ENCODE measurements around the gene TTBK1.
"Not testable (repeated sequence)": the region's sequence is repeated elsewhere in the genome, so short reads cannot be mapped to it uniquely, and the experiment has no call there.

TTBK1 gene

GRCh38 chr6:43302126-43302525, 58.8 kb downstream of the TTBK1 start:
- Histone ChIP-seq H3K4me2 (no peak overlapping the region), H3K27ac (no peak overlapping the region), H4K20me1 (no peaks in the 10 kb centered on the region), H3K27me3 (no peaks in the 10 kb centered on the region), H3K4me3 (no peak overlapping the region), H3K9ac (no peak overlapping the region), H3K36me3 (no peaks in the 10 kb centered on the region), H3K9me3 (no peaks in the 10 kb centered on the region), H3K4me1 (no peaks in the 10 kb centered on the region)
- no peak for TF ChIP-seq Cebpa-rat (IDR thresholded peaks at IDR 0.05)

- H3K4me2 ChIP-seq, H3K4me1 ChIP-seq, H3K9ac ChIP-seq, H4K20me1 ChIP-seq, H3K27ac ChIP-seq, H3K4me3 ChIP-seq, H3K9me3 ChIP-seq, H3K27me3 ChIP-seq, H3K36me3 ChIP-seq: not testable (repeated sequence)
Measured at GRCh38 chr6:43303006-43303405, 59.7 kb downstream of the TTBK1 start.

GRCh38 chr6:43303751-43304331, 60.6 kb downstream of the TTBK1 start:
- TF ChIP-seq Cebpa-rat (IDR thresholded peaks at IDR 0.05): no peak
- Histone ChIP-seq H3K27ac (no peak overlapping the region), H3K4me2 (no peak overlapping the region), H3K9ac (no peak overlapping the region), H4K20me1 (peaks cover 12% of the 10 kb centered on the region; the same call in 1 of the 2 replicates), H3K36me3 (no peaks in the 10 kb centered on the region), H3K9me3 (no peaks in the 10 kb centered on the region), H3K27me3 (no peaks in the 10 kb centered on the region), H3K4me3 (no peak overlapping the region), H3K4me1 (peaks cover 17% of the 10 kb centered on the region)

- Histone ChIP-seq H3K9me3 (no peaks in the 10 kb centered on the region), H3K36me3 (no peaks in the 10 kb centered on the region), H3K9ac (no peak overlapping the region), H3K4me2 (no peak overlapping the region), H3K4me3 (no peak overlapping the region), H3K4me1 (peaks cover 22% of the 10 kb centered on the region), H4K20me1 (peaks cover 12% of the 10 kb centered on the region; the same call in 1 of the 2 replicates), H3K27ac (no peak overlapping the region), H3K27me3 (no peaks in the 10 kb centered on the region)
- no peak for TF ChIP-seq Cebpa-rat (IDR thresholded peaks at IDR 0.05)
Measured at GRCh38 chr6:43304361-43304760, 61.1 kb downstream of the TTBK1 start.

- Histone ChIP-seq H3K27ac (no peak overlapping the region), H3K4me2 (no peak overlapping the region), H3K36me3 (no peaks in the 10 kb centered on the region), H3K4me3 (no peak overlapping the region), H3K9me3 (no peaks in the 10 kb centered on the region), H3K4me1 (peaks cover 24% of the 10 kb centered on the region), H3K27me3 (no peaks in the 10 kb centered on the region), H3K9ac (no peak overlapping the region), H4K20me1 (peaks cover 12% of the 10 kb centered on the region; the same call in 1 of the 2 replicates)
- TF ChIP-seq Cebpa-rat (IDR thresholded peaks at IDR 0.05): no peak
Measured at GRCh38 chr6:43304882-43305281, 61.6 kb downstream of the TTBK1 start.

- Histone ChIP-seq H3K9ac (no peak overlapping the region), H3K9me3 (no peaks in the 10 kb centered on the region), H3K4me2 (no peak overlapping the region), H3K4me1 (peaks cover 24% of the 10 kb centered on the region), H4K20me1 (peaks cover 12% of the 10 kb centered on the region; the same call in 1 of the 2 replicates), H3K4me3 (no peak overlapping the region), H3K36me3 (no peaks in the 10 kb centered on the region), H3K27me3 (no peaks in the 10 kb centered on the region), H3K27ac (no peak overlapping the region)
- no peak for TF ChIP-seq Cebpa-rat (IDR thresholded peaks at IDR 0.05)
Measured at GRCh38 chr6:43306086-43306485, 62.8 kb downstream of the TTBK1 start.

- Histone ChIP-seq H3K4me2 (peak overlapping the region; percentile 96), H3K9me3 (no peaks in the 10 kb centered on the region), H3K27ac (no peak overlapping the region), H3K4me1 (peaks cover 28% of the 10 kb centered on the region), H3K9ac (no peak overlapping the region; the same call in 1 of the 2 replicates), H3K27me3 (no peaks in the 10 kb centered on the region), H3K4me3 (peak overlapping the region; percentile 67; the same call in 1 of the 2 replicates), H3K36me3 (no peaks in the 10 kb centered on the region), H4K20me1 (peaks cover 12% of the 10 kb centered on the region; the same call in 1 of the 2 replicates)
- TF ChIP-seq Cebpa-rat (IDR thresholded peaks at IDR 0.05): no peak
Measured at GRCh38 chr6:43307451-43308100, 64.3 kb downstream of the TTBK1 start.

- H3K9ac ChIP-seq: peak within 1 kb of the TSS; percentile 28
- no peaks in the 10 kb centered on the region for H3K36me3 ChIP-seq
- H4K20me1 ChIP-seq: peaks cover 12% of the 10 kb centered on the region; the same call in 1 of the 2 replicates
- no peak within 1 kb of the TSS; the same call in 1 of the 2 replicates for H3K27ac ChIP-seq
- TF ChIP-seq Cebpa-rat (IDR thresholded peaks at IDR 0.05): no peak
- H3K27me3 ChIP-seq: no peaks in the 10 kb centered on the region
- H3K4me3 ChIP-seq: peak within 1 kb of the TSS; percentile 67
- H3K9me3 ChIP-seq: no peaks in the 10 kb centered on the region
- peak within 1 kb of the TSS; percentile 96 for H3K4me2 ChIP-seq
- peaks cover 36% of the 10 kb centered on the region for H3K4me1 ChIP-seq
Measured at GRCh38 chr6:43308101-43308989, 65.1 kb downstream of the TTBK1 start, which contains the start of gene CRIP3. Gene CRIP3 (minus strand): TSS chr6:43308826. CDS start chr6:43308792, 34 bp downstream.

GRCh38 chr6:43308990-43309477, 65.8 kb downstream of the TTBK1 start:
- Histone ChIP-seq H3K4me3 (peak overlapping the region; percentile 67), H3K27me3 (no peaks in the 10 kb centered on the region), H3K36me3 (no peaks in the 10 kb centered on the region), H3K4me1 (peaks cover 37% of the 10 kb centered on the region), H3K4me2 (peak overlapping the region; percentile 96), H3K9me3 (no peaks in the 10 kb centered on the region), H3K27ac (no peak overlapping the region), H4K20me1 (peaks cover 12% of the 10 kb centered on the region; the same call in 1 of the 2 replicates), H3K9ac (peak overlapping the region; percentile 28; the same call in 1 of the 2 replicates)
- TF ChIP-seq Cebpa-rat (IDR thresholded peaks at IDR 0.05): no peak

All from BLaER1 (cell line).